Epithelial cell of prostate (primary cell): Measurements from ENCODE around the gene HPSE2.
"Not testable (repeated sequence)": the region's sequence is repeated elsewhere in the genome, so short reads cannot be mapped to it uniquely, and the experiment has no call there.

Source experiments
- DNase-seq: peaks from one replicate; pipeline ENCODE4 v3.0.0-alpha.2; 2011; ENCODE audit warnings: low read depth, low spot score
- H3K27ac ChIP-seq: fragments of 450-650 bp; 2 replicates; pipeline ENCODE4 v1.5.1; 2017; ENCODE audit warnings: mild to moderate bottlenecking

The HPSE2 gene

GRCh38 chr10:98587156-98587837, 648.4 kb downstream of the HPSE2 start:
- peak overlapping the region; percentile 7 for H3K27ac ChIP-seq
- peak; percentile 14 for DNase-seq

GRCh38 chr10:98586096-98586495, 649.6 kb downstream of the HPSE2 start:
- H3K27ac ChIP-seq = no peak overlapping the region
- DNase-seq = no peak

- no peak for DNase-seq
- no peak overlapping the region for H3K27ac ChIP-seq
These were observed 653.3 kb downstream of the HPSE2 start for GRCh38 chr10:98582363-98582762.

- DNase-seq = no peak
- no peak overlapping the region for H3K27ac ChIP-seq
These were observed 658.1 kb downstream of the HPSE2 start for GRCh38 chr10:98577578-98577977.

- no peak for DNase-seq
- no peak overlapping the region for H3K27ac ChIP-seq
These were observed 658.5 kb downstream of the HPSE2 start for GRCh38 chr10:98577168-98577567.

- H3K27ac ChIP-seq = no peak overlapping the region
- DNase-seq = no peak
These were observed 659.6 kb downstream of the HPSE2 start for GRCh38 chr10:98576096-98576495.

GRCh38 chr10:98572594-98572993, 663.1 kb downstream of the HPSE2 start:
- DNase-seq = no peak
- no peak overlapping the region for H3K27ac ChIP-seq

GRCh38 chr10:98570834-98571233, 664.8 kb downstream of the HPSE2 start:
- DNase-seq = no peak
- no peak overlapping the region for H3K27ac ChIP-seq

GRCh38 chr10:98569853-98570252, 665.8 kb downstream of the HPSE2 start:
- H3K27ac ChIP-seq = no peak overlapping the region
- DNase-seq = no peak

- DNase-seq = no peak
These were observed 667.1 kb downstream of the HPSE2 start for GRCh38 chr10:98568551-98568950.

GRCh38 chr10:98567391-98568133, 668.1 kb downstream of the HPSE2 start:
- no peak for DNase-seq
- H3K27ac ChIP-seq = no peak overlapping the region

More at GRCh38 chr10:98568551-98568950, 667.1 kb downstream of the HPSE2 start:
- H3K27ac ChIP-seq = no peak overlapping the region

- H3K27ac ChIP-seq = no peak overlapping the region
- no peak for DNase-seq
These were observed 671.8 kb downstream of the HPSE2 start for GRCh38 chr10:98563811-98564210.

- DNase-seq = no peak
- no peak overlapping the region for H3K27ac ChIP-seq
These were observed 675.1 kb downstream of the HPSE2 start for GRCh38 chr10:98560565-98560964.

GRCh38 chr10:98556061-98556460, 679.6 kb downstream of the HPSE2 start:
- no peak overlapping the region for H3K27ac ChIP-seq
- DNase-seq = no peak

GRCh38 chr10:98555021-98555619, 680.5 kb downstream of the HPSE2 start:
- DNase-seq = no peak
- H3K27ac ChIP-seq = no peak overlapping the region

GRCh38 chr10:98541561-98541960, 694.1 kb downstream of the HPSE2 start:
- DNase-seq = not testable (repeated sequence)

GRCh38 chr10:98539578-98539977, 696.1 kb downstream of the HPSE2 start:
- no peak for DNase-seq

More at GRCh38 chr10:98541561-98541960, 694.1 kb downstream of the HPSE2 start:
- not testable (repeated sequence) for H3K27ac ChIP-seq

GRCh38 chr10:98538472-98538871, 697.2 kb downstream of the HPSE2 start:
- DNase-seq = no peak
- H3K27ac ChIP-seq = no peak overlapping the region

More at GRCh38 chr10:98539578-98539977, 696.1 kb downstream of the HPSE2 start:
- H3K27ac ChIP-seq = no peak overlapping the region

GRCh38 chr10:98536551-98536950, 699.1 kb downstream of the HPSE2 start:
- DNase-seq = peak; percentile 84
- H3K27ac ChIP-seq = peak overlapping the region; percentile 37

GRCh38 chr10:98533746-98534445, 701.8 kb downstream of the HPSE2 start:
- H3K27ac ChIP-seq = no peak overlapping the region
- DNase-seq = no peak

GRCh38 chr10:98533241-98533640, 702.4 kb downstream of the HPSE2 start:
- no peak overlapping the region for H3K27ac ChIP-seq
- no peak for DNase-seq
